GM06990 (cell line): ENCODE results near the gene SERTAD2.

ENCODE experiments used
- DNase-seq: peaks from one replicate; pipeline ENCODE4 v3.0.0-alpha.2; 2011; ENCODE audit not compliant: insufficient read length; ENCODE audit errors: extremely low read depth
- H3K27me3 ChIP-seq: replicated peaks from 2 replicates; pipeline ENCODE4 v1.6.0; 2011; ENCODE audit warnings: low read length; ENCODE audit not compliant: control insufficient read depth, insufficient read depth
- H3K36me3 ChIP-seq: 2 replicates; pipeline ENCODE4 v1.5.1; 2011; ENCODE audit warnings: low read length; ENCODE audit not compliant: control insufficient read depth, insufficient read depth
- H3K4me3 ChIP-seq: replicated peaks from 2 replicates; pipeline ENCODE4 v1.5.1; 2011; ENCODE audit warnings: low read depth, mild to moderate bottlenecking, control low read depth, low read length
- CTCF ChIP-seq: IDR thresholded peaks from 2 replicates; pipeline ENCODE4 v1.5.1; 2011; ENCODE audit warnings: low read length, control low read depth, mild to moderate bottlenecking, inconsistent platforms; ENCODE audit not compliant: insufficient read depth, poor library complexity, severe bottlenecking

The SERTAD2 gene

GRCh38 chr2:64643838-64644457, 9.8 kb downstream of the SERTAD2 start:
- DNase-seq = no peak
- TF ChIP-seq CTCF = no peak
- H3K4me3 ChIP-seq = peak overlapping the region; percentile 72
- H3K36me3 ChIP-seq = no peaks in the 10 kb centered on the region
- no peaks in the 10 kb centered on the region for H3K27me3 ChIP-seq

DNA sequence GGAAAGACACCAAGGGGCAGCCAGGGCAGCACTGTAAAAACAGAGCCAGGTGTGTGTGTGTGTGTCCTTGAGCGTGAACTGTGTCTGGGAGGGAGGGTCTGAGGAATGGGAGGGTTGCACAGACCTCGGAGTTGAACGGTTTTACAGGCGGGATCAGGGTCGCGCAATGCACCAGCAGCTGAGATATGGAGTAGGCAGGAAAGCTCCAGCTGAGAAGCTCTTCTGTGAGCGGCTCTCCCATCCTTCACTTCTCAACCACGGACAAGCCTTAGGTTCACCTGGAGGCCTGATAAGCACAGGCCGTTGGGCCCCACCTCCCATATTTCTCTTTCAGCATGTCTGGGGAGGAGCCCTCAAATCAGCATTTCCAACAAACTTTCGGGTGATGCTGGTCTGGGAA, 12.1 kb downstream of the SERTAD2 start:
- Histone ChIP-seq H3K27me3 (no peaks in the 10 kb centered on the region), H3K4me3 (no peak overlapping the region), H3K36me3 (no peaks in the 10 kb centered on the region)
- no peak for DNase-seq
- TF ChIP-seq CTCF = no peak

DNA sequence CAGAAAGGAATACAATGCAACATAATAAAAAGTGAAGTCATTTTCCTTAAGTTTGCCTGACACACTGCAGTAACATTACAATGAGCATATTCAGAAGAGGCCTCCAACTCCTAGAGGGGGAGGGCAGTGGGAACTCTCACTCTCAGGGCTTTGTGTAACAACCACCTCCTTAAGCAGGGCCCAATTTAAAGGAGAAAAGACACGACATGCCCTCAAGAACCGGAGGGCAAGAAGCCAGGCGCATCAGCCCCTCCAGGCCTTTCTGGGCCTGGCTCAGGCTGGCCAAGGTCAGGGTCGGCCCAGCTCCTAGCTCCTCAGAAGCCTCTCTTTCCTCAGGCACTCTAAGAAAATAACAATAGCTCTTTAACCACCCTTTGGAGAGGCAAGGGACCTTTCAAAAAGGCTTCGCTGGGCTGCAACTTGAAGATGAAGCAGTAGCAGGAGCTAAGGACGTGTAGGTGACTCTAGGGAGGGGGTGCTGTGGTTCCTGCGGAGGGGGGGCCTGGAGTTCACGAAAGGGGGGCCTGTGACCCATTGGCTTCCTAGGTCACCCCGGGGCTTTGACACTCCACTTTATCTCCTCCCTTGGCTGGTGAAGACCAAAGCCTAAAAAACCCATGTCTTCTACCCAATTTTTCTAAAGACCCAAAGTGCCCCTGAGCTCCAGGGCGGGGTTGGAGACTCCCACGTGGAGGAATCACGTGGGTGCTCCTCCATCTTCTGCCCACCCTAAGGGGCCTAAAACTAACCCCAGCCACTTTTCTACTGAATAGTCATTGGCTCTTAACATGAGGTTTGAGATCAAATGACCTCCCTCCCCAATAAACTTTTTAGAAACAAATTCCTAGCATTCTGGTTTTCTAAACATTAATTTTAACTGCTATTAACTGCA, 13.3 kb downstream of the SERTAD2 start:
- Histone ChIP-seq H3K27me3 (no peaks in the 10 kb centered on the region), H3K36me3 (peaks cover 6% of the 10 kb centered on the region), H3K4me3 (no peak overlapping the region)
- TF ChIP-seq CTCF = no peak
- DNase-seq = no peak

GRCh38 chr2:64639691-64640090, 14.0 kb downstream of the SERTAD2 start:
- DNase-seq = no peak
- no peak for TF ChIP-seq CTCF
- Histone ChIP-seq H3K4me3 (no peak overlapping the region), H3K27me3 (no peaks in the 10 kb centered on the region), H3K36me3 (peaks cover 9% of the 10 kb centered on the region)

GRCh38 chr2:64638502-64639120, 15.1 kb downstream of the SERTAD2 start:
- Histone ChIP-seq H3K36me3 (peaks cover 11% of the 10 kb centered on the region), H3K4me3 (no peak overlapping the region), H3K27me3 (no peaks in the 10 kb centered on the region)
- DNase-seq = no peak
- TF ChIP-seq CTCF = no peak
